Measurements from ENCODE around the gene PPP1R3E. TPM values are rescaled to one million over a fixed set of nuclear protein-coding genes. Genes with fewer than 3 reads are reported as not detected.

Gene PPP1R3E
- total RNA-seq, 1 donor from 2014 or later, result 3.4 TPM

DNA sequence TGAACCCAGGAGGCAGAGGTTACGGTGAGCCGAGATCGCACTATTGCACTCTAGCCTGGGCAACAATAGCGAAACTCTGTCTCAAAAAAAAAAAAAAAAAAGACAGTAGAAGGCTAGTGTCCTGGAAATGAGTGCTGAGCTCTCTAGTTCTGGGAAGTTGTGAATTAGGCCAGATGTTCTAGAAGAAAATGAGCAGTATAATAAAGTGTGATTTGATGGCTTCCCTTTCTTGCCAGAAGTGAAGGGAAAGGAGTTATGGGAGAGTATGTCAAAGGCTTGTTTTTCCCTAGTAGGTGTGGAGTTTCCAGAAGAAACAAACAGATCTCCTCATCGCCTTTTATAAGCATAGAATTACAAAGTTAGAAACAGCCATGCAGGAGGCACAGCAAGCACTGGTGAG, 44.4 kb downstream of the PPP1R3E start:
- Histone ChIP-seq H3K27me3 (ENCODE audit: control insufficient read depth, insufficient read depth, low read length) (no peaks in the 10 kb centered on the region), H3K4me3 (ENCODE audit: low read depth, low read length) (no peak overlapping the region), H3K36me3 (ENCODE audit: control insufficient read depth, insufficient read depth, low read length) (no peaks in the 10 kb centered on the region)
- no peak for FAIRE-seq
- DNase-seq (ENCODE audit: low read depth), result no peak
- TF ChIP-seq, protein P1, sequence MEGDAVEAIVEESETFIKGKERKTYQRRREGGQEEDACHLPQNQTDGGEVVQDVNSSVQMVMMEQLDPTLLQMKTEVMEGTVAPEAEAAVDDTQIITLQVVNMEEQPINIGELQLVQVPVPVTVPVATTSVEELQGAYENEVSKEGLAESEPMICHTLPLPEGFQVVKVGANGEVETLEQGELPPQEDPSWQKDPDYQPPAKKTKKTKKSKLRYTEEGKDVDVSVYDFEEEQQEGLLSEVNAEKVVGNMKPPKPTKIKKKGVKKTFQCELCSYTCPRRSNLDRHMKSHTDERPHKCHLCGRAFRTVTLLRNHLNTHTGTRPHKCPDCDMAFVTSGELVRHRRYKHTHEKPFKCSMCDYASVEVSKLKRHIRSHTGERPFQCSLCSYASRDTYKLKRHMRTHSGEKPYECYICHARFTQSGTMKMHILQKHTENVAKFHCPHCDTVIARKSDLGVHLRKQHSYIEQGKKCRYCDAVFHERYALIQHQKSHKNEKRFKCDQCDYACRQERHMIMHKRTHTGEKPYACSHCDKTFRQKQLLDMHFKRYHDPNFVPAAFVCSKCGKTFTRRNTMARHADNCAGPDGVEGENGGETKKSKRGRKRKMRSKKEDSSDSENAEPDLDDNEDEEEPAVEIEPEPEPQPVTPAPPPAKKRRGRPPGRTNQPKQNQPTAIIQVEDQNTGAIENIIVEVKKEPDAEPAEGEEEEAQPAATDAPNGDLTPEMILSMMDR (IDR thresholded peaks at IDR 0.05; ENCODE audit: insufficient read depth, low read length, severe bottlenecking), result no peak

- no peaks in the 10 kb centered on the region for H3K36me3 ChIP-seq (ENCODE audit: control insufficient read depth, insufficient read depth, low read length)
- DNase-seq (ENCODE audit: low read depth) (peak; percentile 76), FAIRE-seq (no peak)
- no peak overlapping the region for H3K4me3 ChIP-seq (ENCODE audit: low read depth, low read length)
- no peaks in the 10 kb centered on the region for H3K27me3 ChIP-seq (ENCODE audit: control insufficient read depth, insufficient read depth, low read length)
- TF ChIP-seq, protein P1 (IDR thresholded peaks at IDR 0.05; ENCODE audit: insufficient read depth, low read length, severe bottlenecking), result no peak
Measured at GRCh38 chr14:23252420-23253333, 50.0 kb downstream of the PPP1R3E start.

GRCh38 chr14:23252006-23252405, 50.7 kb downstream of the PPP1R3E start:
- FAIRE-seq (no peak), DNase-seq (ENCODE audit: low read depth) (peak; percentile 75)
- Histone ChIP-seq H3K36me3 (ENCODE audit: control insufficient read depth, insufficient read depth, low read length) (no peaks in the 10 kb centered on the region), H3K27me3 (ENCODE audit: control insufficient read depth, insufficient read depth, low read length) (no peaks in the 10 kb centered on the region), H3K4me3 (ENCODE audit: low read depth, low read length) (no peak overlapping the region)
- TF ChIP-seq, protein P1 (IDR thresholded peaks at IDR 0.05; ENCODE audit: insufficient read depth, low read length, severe bottlenecking), result no peak

DNA sequence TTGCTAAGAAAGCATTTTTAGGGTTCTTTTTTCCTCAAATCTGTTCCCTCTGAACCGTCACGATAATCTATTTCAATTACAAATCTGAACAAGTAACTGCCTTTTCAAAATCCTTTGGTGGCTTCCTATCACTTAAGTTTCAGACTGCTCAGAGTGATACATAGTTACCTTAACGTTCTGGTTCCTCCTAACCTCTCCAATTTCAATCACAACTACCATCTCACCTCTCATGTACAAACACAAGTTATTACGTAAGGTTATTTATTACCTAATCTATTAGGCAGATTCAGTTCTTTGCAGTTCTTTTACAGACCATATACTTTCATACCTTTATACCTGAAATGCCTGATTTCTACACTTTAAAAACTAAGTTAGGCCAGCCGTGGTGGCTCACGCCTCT, 52.8 kb downstream of the PPP1R3E start:
- Histone ChIP-seq H3K27me3 (ENCODE audit: control insufficient read depth, insufficient read depth, low read length) (no peaks in the 10 kb centered on the region), H3K36me3 (ENCODE audit: control insufficient read depth, insufficient read depth, low read length) (no peaks in the 10 kb centered on the region), H3K4me3 (ENCODE audit: low read depth, low read length) (no peak overlapping the region)
- FAIRE-seq (no peak), DNase-seq (ENCODE audit: low read depth) (peak; percentile 42)
- TF ChIP-seq, protein P1 (IDR thresholded peaks at IDR 0.05; ENCODE audit: insufficient read depth, low read length, severe bottlenecking), result no peak

- FAIRE-seq, result no peak
- Histone ChIP-seq H3K36me3 (ENCODE audit: control insufficient read depth, insufficient read depth, low read length) (no peaks in the 10 kb centered on the region), H3K4me3 (ENCODE audit: low read depth, low read length) (no peak overlapping the region), H3K27me3 (ENCODE audit: control insufficient read depth, insufficient read depth, low read length) (no peaks in the 10 kb centered on the region)
- TF ChIP-seq, protein P1 (IDR thresholded peaks at IDR 0.05; ENCODE audit: insufficient read depth, low read length, severe bottlenecking), result no peak
- DNase-seq (ENCODE audit: low read depth), result no peak
Measured at GRCh38 chr14:23248601-23249000, 54.1 kb downstream of the PPP1R3E start.

Other genes starting within 250 kb of the PPP1R3E start
- 2.7 and 2.9 TPM in 2 replicates for gene CDH24, start 245.3 kb downstream of the PPP1R3E start, total RNA-seq
- gene ACIN1, start 207.7 kb downstream of the PPP1R3E start, total RNA-seq, result 45.3 and 45.5 TPM in 2 replicates
- 51.9 and 59.1 TPM in 2 replicates for gene C14orf119, start 207.4 kb downstream of the PPP1R3E start, total RNA-seq
- gene CIROP, start 197.9 kb downstream of the PPP1R3E start, total RNA-seq, result not detected in 2 replicates
- gene CEBPE, start 183.6 kb downstream of the PPP1R3E start, total RNA-seq, result not detected in 2 replicates
- 1.1 and 9.0 TPM in 2 replicates for gene SLC7A8, start 119.2 kb downstream of the PPP1R3E start, total RNA-seq
- not detected in 2 replicates for gene RNF212B, start 64.9 kb downstream of the PPP1R3E start, total RNA-seq
- 5.0 and 6.3 TPM in 2 replicates for gene HOMEZ, start 16.7 kb downstream of the PPP1R3E start, total RNA-seq
- 25.0 and 31.7 TPM in 2 replicates for gene BCL2L2, start 4.0 kb upstream of the PPP1R3E start, total RNA-seq
- 114 and 134 TPM in 2 replicates for gene PABPN1, start 18.6 kb upstream of the PPP1R3E start, total RNA-seq
- 0.79 and 0.90 TPM in 2 replicates for gene SLC22A17, start 50.0 kb upstream of the PPP1R3E start, total RNA-seq
- gene EFS, start 62.3 kb upstream of the PPP1R3E start, total RNA-seq, result 2.4 and 5.4 TPM in 2 replicates
- gene IL25, start 70.0 kb upstream of the PPP1R3E start, total RNA-seq, result not detected in 2 replicates
- not detected in 2 replicates for gene CMTM5, start 74.2 kb upstream of the PPP1R3E start, total RNA-seq
- not detected in 2 replicates for gene MYH6, start 105.4 kb upstream of the PPP1R3E start, total RNA-seq
- gene MYH7, start 132.8 kb upstream of the PPP1R3E start, total RNA-seq, result not detected in 2 replicates
- 61.6 and 67.4 TPM in 2 replicates for gene NGDN, start 166.8 kb upstream of the PPP1R3E start, total RNA-seq
- gene ZFHX2, start 248.9 kb upstream of the PPP1R3E start, total RNA-seq, result 0.13 and 0.26 TPM in 2 replicates